ENCODE data around the gene PHKG1. TPM values are rescaled to one million over a fixed set of nuclear protein-coding genes. Genes with fewer than 3 reads are reported as not detected.
"Not testable (repeated sequence)": the region's sequence is repeated elsewhere in the genome, so short reads cannot be mapped to it uniquely, and the experiment has no call there.

Gene PHKG1
- total and polyA plus RNA-seq, 3 experiments from 2014 or later: 0.95 to 1.2 (median 1.2) TPM

DNA sequence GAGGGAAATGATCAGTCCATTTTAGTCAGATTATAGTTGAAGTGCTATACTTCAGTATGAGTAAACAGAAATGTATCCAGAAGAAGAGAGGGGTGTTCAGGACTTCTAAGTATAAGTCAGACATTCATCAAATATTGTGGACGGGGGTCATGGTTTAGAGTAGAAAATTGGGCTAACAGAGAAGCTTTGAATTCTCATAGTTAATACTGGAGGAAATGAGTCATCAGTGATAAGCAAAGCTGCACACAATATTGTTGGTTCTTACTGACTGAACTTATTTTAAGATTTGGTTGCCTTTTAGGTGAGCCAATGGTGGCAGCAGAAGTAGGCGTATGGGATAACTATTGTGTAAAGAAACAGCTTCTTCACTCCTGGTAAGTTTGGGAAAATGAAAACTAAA, 30.4 kb downstream of the PHKG1 start:
- Histone ChIP-seq H3K27me3 (ENCODE audit: insufficient read depth, low read length, poor library complexity, severe bottlenecking) (no peaks in the 10 kb centered on the region), H3K9me3 (ENCODE audit: low read length) (no peaks in the 10 kb centered on the region), H3K27ac (ENCODE audit: low read depth, low read length) (no peak overlapping the region), H3K4me1 (ENCODE audit: insufficient read depth, low read length) (peaks cover 15% of the 10 kb centered on the region), H3K4me3 (ENCODE audit: low read length) (no peak overlapping the region), H3K36me3 (ENCODE audit: insufficient read depth, low read length) (peaks cover 26% of the 10 kb centered on the region)
- no peak for DNase-seq
- Mint-ChIP-seq H3K27me3 (no peaks in the 10 kb centered on the region), H3K27ac (peak overlapping the region; percentile 1 to 95 (median 48)), H3K4me1 (peaks cover 23 to 34% (median 26%) of the 10 kb centered on the region in 3 donors), H3K4me3 (peak overlapping the region in 4 of 7 donors; percentile 6 to 72 (median 48)), H3K36me3 (peaks cover 0 to 74% (median 10%) of the 10 kb centered on the region in 3 donors), H3K9me3 (no peaks in the 10 kb centered on the region)
- ChIA-PET CTCF (interaction anchor here (0.7 to 4.6 kb wide), 3 partner anchors 11 to 12 kb away, joined by 3 to 23 read pairs (median 4); partner anchors contain the start of genes CCT6A and PSPH), POLR2A (no interaction called here)

DNA sequence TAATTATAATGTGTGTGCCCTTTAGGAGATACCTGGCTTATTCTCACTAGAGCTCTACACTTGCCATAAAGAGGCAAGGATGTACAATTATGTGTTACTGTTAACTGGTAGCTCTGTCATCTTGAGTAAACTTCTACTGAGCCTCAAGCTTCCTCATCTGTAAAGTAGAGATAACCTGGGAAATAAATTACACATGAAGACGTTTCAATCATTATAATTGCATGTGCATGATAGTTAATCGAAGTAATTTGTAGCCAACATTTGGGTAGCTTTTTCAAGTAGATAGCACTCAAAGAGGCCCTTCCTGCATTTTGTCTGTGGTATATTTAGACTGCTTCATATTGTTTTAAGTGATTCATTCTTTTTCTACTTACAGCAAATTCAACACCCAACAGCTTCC, 38.8 kb downstream of the PHKG1 start:
- Histone ChIP-seq H3K4me3 (ENCODE audit: low read length) (no peak overlapping the region), H3K27ac (ENCODE audit: low read depth, low read length) (no peak overlapping the region), H3K9me3 (ENCODE audit: low read length) (no peaks in the 10 kb centered on the region), H3K4me1 (ENCODE audit: insufficient read depth, low read length) (peaks cover 36% of the 10 kb centered on the region), H3K27me3 (ENCODE audit: insufficient read depth, low read length, poor library complexity, severe bottlenecking) (no peaks in the 10 kb centered on the region), H3K36me3 (ENCODE audit: insufficient read depth, low read length) (peaks cover 47% of the 10 kb centered on the region)
- POLR2A ChIA-PET: interaction anchor here (1.0 kb wide), 1 partner anchor 11 kb away, joined by 10 read pairs; no protein-coding TSS in a partner anchor
- no peak for DNase-seq
- H3K36me3 Mint-ChIP-seq: peaks cover 0 to 69% (median 8%) of the 10 kb centered on the region in 3 donors
- CTCF ChIA-PET: interaction anchor here (1.6 to 1.9 kb wide), 2 partner anchors 11 to 20 kb away, joined by 8 to 9 read pairs; no protein-coding TSS in a partner anchor
- H3K4me3 Mint-ChIP-seq: peak overlapping the region in 4 of 7 donors; percentile 11 to 74 (median 18)
- peaks cover 27 to 54% (median 45%) of the 10 kb centered on the region in 3 donors for H3K4me1 Mint-ChIP-seq
- H3K27me3 Mint-ChIP-seq: no peaks in the 10 kb centered on the region
- peak overlapping the region in 4 of 8 donors; percentile 10 to 92 (median 44) for H3K27ac Mint-ChIP-seq
- no peaks in the 10 kb centered on the region for H3K9me3 Mint-ChIP-seq

DNA sequence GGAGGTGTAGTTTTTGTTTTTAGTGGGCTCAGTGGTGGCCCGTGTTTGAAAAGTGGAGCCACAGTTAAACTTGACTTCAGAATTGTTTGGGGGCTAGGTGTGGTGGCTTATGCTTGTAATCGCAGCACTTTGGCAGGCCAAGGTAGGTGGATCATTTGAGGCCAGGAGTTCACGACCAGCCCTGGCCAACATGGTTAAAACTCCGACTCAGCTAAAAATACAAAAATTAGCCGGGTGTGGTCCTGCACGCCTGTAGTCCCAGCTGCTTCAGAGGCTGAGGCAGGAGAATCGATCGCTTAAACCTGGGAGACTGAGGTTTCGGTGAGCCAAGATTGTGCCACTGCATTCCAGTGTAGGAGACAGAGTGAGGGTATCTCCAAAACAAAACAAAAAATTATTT, 39.4 kb downstream of the PHKG1 start:
- POLR2A ChIA-PET: interaction anchor here (1.0 kb wide), 1 partner anchor 11 kb away, joined by 10 read pairs; no protein-coding TSS in a partner anchor
- H3K27me3 ChIP-seq (ENCODE audit: insufficient read depth, low read length, poor library complexity, severe bottlenecking): no peaks in the 10 kb centered on the region
- no peak overlapping the region for H3K4me3 ChIP-seq (ENCODE audit: low read length)
- DNase-seq: no peak
- Mint-ChIP-seq H3K9me3 (no peaks in the 10 kb centered on the region), H3K36me3 (peaks cover 0 to 64% (median 5%) of the 10 kb centered on the region in 3 donors), H3K27me3 (no peaks in the 10 kb centered on the region), H3K4me3 (peak overlapping the region in 6 of 7 donors; percentile 15 to 96 (median 76)), H3K27ac (peak overlapping the region in 5 of 8 donors; percentile 36 to 92 (median 72)), H3K4me1 (peaks cover 28 to 54% (median 45%) of the 10 kb centered on the region in 3 donors)
- CTCF ChIA-PET: interaction anchor here (1.6 to 1.9 kb wide), 2 partner anchors 12 to 21 kb away, joined by 8 to 9 read pairs; no protein-coding TSS in a partner anchor
- H3K9me3 ChIP-seq (ENCODE audit: low read length): no peaks in the 10 kb centered on the region
- H3K4me1 ChIP-seq (ENCODE audit: insufficient read depth, low read length): peaks cover 36% of the 10 kb centered on the region
- peaks cover 45% of the 10 kb centered on the region for H3K36me3 ChIP-seq (ENCODE audit: insufficient read depth, low read length)
- no peak overlapping the region for H3K27ac ChIP-seq (ENCODE audit: low read depth, low read length)

DNA sequence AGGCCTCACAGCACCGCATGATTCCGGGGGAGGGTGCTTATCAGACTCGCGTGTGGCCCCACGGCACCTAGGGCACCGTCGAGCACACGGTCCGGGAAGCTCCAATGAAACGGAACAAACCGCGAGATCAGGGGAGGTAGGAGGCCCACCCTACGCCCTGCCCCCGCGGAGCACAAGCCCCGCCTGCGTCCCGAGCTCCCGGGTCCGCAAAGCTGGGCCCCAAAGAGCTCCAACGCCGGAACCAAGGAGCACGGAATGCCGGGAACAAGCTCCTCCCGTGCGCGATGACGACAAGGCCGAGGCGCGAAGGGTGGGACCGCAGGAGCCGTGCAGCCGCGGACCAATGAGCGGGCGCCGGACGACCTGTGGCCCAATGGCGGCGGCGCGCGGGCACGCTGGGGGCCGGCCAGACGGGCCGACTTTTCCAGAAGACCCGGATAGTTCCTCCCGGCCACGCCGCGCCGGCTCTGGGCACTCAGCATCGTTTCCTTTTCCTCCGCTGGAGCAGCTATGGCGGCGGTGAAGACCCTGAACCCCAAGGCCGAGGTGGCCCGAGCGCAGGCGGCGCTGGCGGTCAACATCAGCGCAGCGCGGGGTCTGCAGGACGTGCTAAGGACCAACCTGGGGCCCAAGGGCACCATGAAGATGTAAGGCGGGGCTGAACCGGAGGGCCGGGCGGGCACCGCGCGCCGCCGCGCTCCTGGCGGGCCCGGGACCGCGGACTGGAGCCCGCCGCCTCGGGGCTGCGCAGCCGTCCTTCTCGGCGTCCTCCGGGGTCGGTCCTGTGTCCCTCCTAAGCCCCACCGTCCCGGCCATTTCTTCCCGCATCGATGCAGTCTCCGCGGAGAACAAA, 41.2 kb downstream of the PHKG1 start, which contains the start of the genes CCT6A and PSPH:
CCT6A (plus strand) TSS at position 427 of the 853 bp plus-strand sequence; CDS start at position 511, 84 bp downstream.
PSPH (minus strand) TSS at position 106 of the 853 bp plus-strand sequence. CDS start 30,232 bp downstream, outside the sequence.
- Histone ChIP-seq H3K27me3 (ENCODE audit: insufficient read depth, low read length, poor library complexity, severe bottlenecking) (no peaks in the 10 kb centered on the region), H3K27ac (ENCODE audit: low read depth, low read length) (peak within 1 kb of the TSS; percentile 74), H3K4me3 (ENCODE audit: low read length) (peak within 1 kb of the TSS; percentile 91), H3K9me3 (ENCODE audit: low read length) (no peaks in the 10 kb centered on the region), H3K36me3 (ENCODE audit: insufficient read depth, low read length) (peaks cover 30% of the 10 kb centered on the region), H3K4me1 (ENCODE audit: insufficient read depth, low read length) (peaks cover 36% of the 10 kb centered on the region)
- H3K9me3 Mint-ChIP-seq: no peaks in the 10 kb centered on the region
- POLR2A ChIA-PET: interaction anchor here (0.6 to 1.7 kb wide), 5 partner anchors 13 to 55 kb away, joined by 3 to 15 read pairs (median 5); partner anchors contain the start of genes CHCHD2 and SUMF2
- peaks cover 0 to 48% (median 2%) of the 10 kb centered on the region in 3 donors for H3K36me3 Mint-ChIP-seq
- H3K27ac Mint-ChIP-seq: peak within 1 kb of the TSS; percentile 80 to 99 (median 95)
- CTCF ChIA-PET: interaction anchor here (0.8 to 1.9 kb wide), 5 partner anchors 12 to 410 kb away, joined by 3 to 23 read pairs (median 4); partner anchors contain the start of gene SUMF2
- H3K4me3 Mint-ChIP-seq: peak within 1 kb of the TSS; percentile 89 to 99 (median 94)
- DNase-seq: peak; percentile 84 to 91 (median 89)
- H3K4me1 Mint-ChIP-seq: peaks cover 29 to 54% (median 45%) of the 10 kb centered on the region in 3 donors
- no peaks in the 10 kb centered on the region for H3K27me3 Mint-ChIP-seq

DNA sequence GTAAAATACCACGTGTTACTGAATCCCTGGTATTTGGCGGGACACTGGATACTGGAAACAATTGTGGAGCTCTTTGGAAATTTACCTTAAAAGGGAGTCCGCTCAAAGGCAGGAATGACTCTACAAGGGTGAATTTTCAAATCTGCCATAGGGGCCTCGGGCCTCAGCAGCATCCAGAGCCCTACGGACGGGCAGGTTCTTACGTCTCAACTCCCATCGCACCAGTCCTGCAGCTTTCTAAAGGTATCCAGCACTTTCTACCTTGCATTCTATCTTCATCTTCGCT, 41.8 kb downstream of the PHKG1 start:
- H3K27ac Mint-ChIP-seq: peak overlapping the region; percentile 79 to 97 (median 95)
- ChIA-PET POLR2A (interaction anchor here (0.6 to 1.7 kb wide), 5 partner anchors 14 to 56 kb away, joined by 3 to 15 read pairs (median 5); partner anchors contain the start of genes CHCHD2 and SUMF2), CTCF (interaction anchor here (0.8 to 1.9 kb wide), 3 partner anchors 13 to 22 kb away, joined by 3 to 23 read pairs (median 3); partner anchors contain the start of gene SUMF2)
- peaks cover 25% of the 10 kb centered on the region for H3K36me3 ChIP-seq (ENCODE audit: insufficient read depth, low read length)
- H3K27me3 ChIP-seq (ENCODE audit: insufficient read depth, low read length, poor library complexity, severe bottlenecking): no peaks in the 10 kb centered on the region
- peaks cover 0 to 42% (median 0%) of the 10 kb centered on the region in 3 donors for H3K36me3 Mint-ChIP-seq
- peak overlapping the region; percentile 74 for H3K27ac ChIP-seq (ENCODE audit: low read depth, low read length)
- peak overlapping the region; percentile 89 to 99 (median 94) for H3K4me3 Mint-ChIP-seq
- no peaks in the 10 kb centered on the region for H3K9me3 Mint-ChIP-seq
- peaks cover 36% of the 10 kb centered on the region for H3K4me1 ChIP-seq (ENCODE audit: insufficient read depth, low read length)
- H3K9me3 ChIP-seq (ENCODE audit: low read length): no peaks in the 10 kb centered on the region
- H3K4me1 Mint-ChIP-seq: peaks cover 29 to 50% (median 42%) of the 10 kb centered on the region in 3 donors
- peak overlapping the region; percentile 91 for H3K4me3 ChIP-seq (ENCODE audit: low read length)
- H3K27me3 Mint-ChIP-seq: no peaks in the 10 kb centered on the region
- no peak for DNase-seq

DNA sequence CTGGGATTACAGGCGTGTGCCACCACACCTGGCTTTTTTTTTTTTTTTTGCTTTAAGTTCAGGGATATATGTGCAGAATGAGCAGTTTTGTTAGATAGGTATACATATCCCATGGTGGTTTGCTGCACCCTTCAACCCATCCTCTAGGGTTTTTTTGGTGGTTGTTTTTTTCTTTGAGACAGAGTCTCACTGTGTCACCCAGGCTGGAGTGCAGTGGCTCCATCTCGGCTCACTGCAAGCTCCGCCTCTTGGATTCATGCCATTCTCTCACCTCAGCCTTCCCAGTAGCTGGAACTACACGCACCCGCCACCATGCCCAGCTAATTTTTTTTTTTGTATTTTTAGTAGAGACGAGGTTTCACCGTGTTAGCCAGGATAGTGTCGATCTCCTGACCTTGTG, 44.0 kb downstream of the PHKG1 start:
- peaks cover 27% of the 10 kb centered on the region for H3K4me1 ChIP-seq (ENCODE audit: insufficient read depth, low read length)
- H3K9me3 Mint-ChIP-seq; H3K27ac ChIP-seq (ENCODE audit: low read depth, low read length); POLR2A ChIA-PET; DNase-seq; H3K27me3 ChIP-seq (ENCODE audit: insufficient read depth, low read length, poor library complexity, severe bottlenecking); H3K27me3 Mint-ChIP-seq; H3K36me3 ChIP-seq (ENCODE audit: insufficient read depth, low read length); H3K4me3 ChIP-seq (ENCODE audit: low read length); H3K9me3 ChIP-seq (ENCODE audit: low read length); CTCF ChIA-PET: not testable (repeated sequence)
- Mint-ChIP-seq H3K36me3 (peaks cover 0 to 20% (median 0%) of the 10 kb centered on the region in 3 donors), H3K4me3 (peak overlapping the region in 2 of 7 donors; percentile 1 to 7), H3K4me1 (peaks cover 18 to 33% (median 31%) of the 10 kb centered on the region in 3 donors), H3K27ac (peak overlapping the region in 3 of 8 donors; percentile 13 to 65 (median 17))

DNA sequence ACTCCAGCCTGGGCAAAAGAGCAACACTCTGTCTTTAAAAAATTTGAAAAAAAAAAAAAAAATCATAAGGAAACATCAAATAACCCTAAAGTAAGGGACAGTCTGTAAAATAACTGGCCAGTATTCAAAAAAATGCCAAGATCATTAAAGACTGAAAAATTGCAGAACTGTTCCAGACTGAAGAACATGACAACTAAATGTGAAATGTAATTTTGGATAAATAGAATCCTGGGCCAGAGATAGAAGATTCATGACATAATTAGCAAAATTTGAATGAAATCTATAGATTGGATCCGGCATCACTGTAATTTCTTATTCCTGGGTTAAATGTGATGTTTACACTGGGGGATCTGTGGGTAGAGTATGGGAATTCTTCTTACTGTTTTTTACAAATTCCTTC, 44.5 kb downstream of the PHKG1 start:
- Mint-ChIP-seq H3K27me3 (no peaks in the 10 kb centered on the region), H3K36me3 (peaks cover 0 to 15% (median 0%) of the 10 kb centered on the region in 3 donors), H3K4me3 (peak overlapping the region in 2 of 7 donors; percentile 1 to 7), H3K9me3 (no peaks in the 10 kb centered on the region), H3K4me1 (peaks cover 16 to 28% (median 25%) of the 10 kb centered on the region in 3 donors), H3K27ac (peak overlapping the region in 2 of 8 donors; percentile 13 to 31)
- ChIA-PET POLR2A (no interaction called here), CTCF (no interaction called here)
- no peak overlapping the region for H3K4me3 ChIP-seq (ENCODE audit: low read length)
- H3K27ac ChIP-seq (ENCODE audit: low read depth, low read length): no peak overlapping the region
- no peaks in the 10 kb centered on the region for H3K9me3 ChIP-seq (ENCODE audit: low read length)
- DNase-seq: no peak
- peaks cover 23% of the 10 kb centered on the region for H3K4me1 ChIP-seq (ENCODE audit: insufficient read depth, low read length)
- H3K36me3 ChIP-seq (ENCODE audit: insufficient read depth, low read length): peaks cover 2% of the 10 kb centered on the region
- H3K27me3 ChIP-seq (ENCODE audit: insufficient read depth, low read length, poor library complexity, severe bottlenecking): no peaks in the 10 kb centered on the region

All from CD8-positive, alpha-beta memory T cell (primary cell).